Ectodermal cell (in vitro differentiated cells): ENCODE data around the gene MT1A.
A peak's percentile ranks its signal among the peaks of the same experiment; 100 is the strongest.
"Not testable (repeated sequence)": the region's sequence is repeated elsewhere in the genome, so short reads cannot be mapped to it uniquely, and the experiment has no call there.

Experiments
- H3K27ac ChIP-seq: 2 replicates; pipeline ENCODE4 v1.7.0; 2013; ENCODE audit warnings: mild to moderate bottlenecking, low read depth, low read length; ENCODE audit not compliant: insufficient read depth, poor library complexity, severe bottlenecking
- H3K27me3 ChIP-seq: 2 replicates; pipeline ENCODE4 v1.7.0; 2013; ENCODE audit warnings: mild to moderate bottlenecking, low read length; ENCODE audit not compliant: insufficient read depth, control insufficient read depth, poor library complexity, severe bottlenecking
- H3K36me3 ChIP-seq: one replicate; pipeline ENCODE4 v1.7.0; 2013; ENCODE audit warnings: low read length; ENCODE audit not compliant: control insufficient read depth, insufficient read depth
- H3K4me1 ChIP-seq: one replicate; pipeline ENCODE4 v1.7.0; 2013; ENCODE audit warnings: low read length; ENCODE audit not compliant: control insufficient read depth, insufficient read depth
- H3K4me3 ChIP-seq: 2 replicates; pipeline ENCODE4 v1.7.0; 2013; ENCODE audit warnings: low read depth, low read length, control low read depth; ENCODE audit not compliant: insufficient read depth
- H3K9me3 ChIP-seq: 2 replicates; pipeline ENCODE4 v1.7.0; 2013; ENCODE audit warnings: mild to moderate bottlenecking, low read length, moderate library complexity; ENCODE audit not compliant: control insufficient read depth
- WGBS, 2 experiments: methylation state at CpG; one replicate each; pipeline ENCODE4 v1.1.7; 2013; ENCODE audit warnings: missing lambda C conversion rate in 2 of 2; 5-methylcytosine and 5-hydroxymethylcytosine counted together

MT1A gene

GRCh38 chr16:56653218-56653617 is 14.8 kb downstream of the MT1A start:
- H3K9me3 ChIP-seq: no peaks in the 10 kb centered on the region
- H3K36me3 ChIP-seq: no peaks in the 10 kb centered on the region
- H3K4me3 ChIP-seq: no peak overlapping the region
- H3K4me1 ChIP-seq: peaks cover 1% of the 10 kb centered on the region
- no peak overlapping the region for H3K27ac ChIP-seq
- peaks cover 60% of the 10 kb centered on the region for H3K27me3 ChIP-seq
- WGBS, 2 experiments: 93 to 96% methylated on average over 7 of the region's 7 CpGs

- H3K36me3 ChIP-seq: no peaks in the 10 kb centered on the region
- peaks cover 9% of the 10 kb centered on the region for H3K4me1 ChIP-seq
- H3K27me3 ChIP-seq: peaks cover 77% of the 10 kb centered on the region
- no peaks in the 10 kb centered on the region for H3K9me3 ChIP-seq
- WGBS, 2 experiments: 2% methylated on average over 46 of the region's 46 CpGs
- peak within 1 kb of the TSS; percentile 33 for H3K4me3 ChIP-seq
- H3K27ac ChIP-seq: no peak within 1 kb of the TSS
Observed at GRCh38 chr16:56657555-56658326, 19.3 kb downstream of the MT1A start, which contains the start of gene MT1F. Gene MT1F (plus strand): TSS chr16:56657959. CDS start chr16:56658059, 100 bp downstream.

GRCh38 chr16:56658327-56658875 is 19.9 kb downstream of the MT1A start:
- Histone ChIP-seq H3K4me3 (peak overlapping the region; percentile 33), H3K4me1 (peaks cover 13% of the 10 kb centered on the region), H3K27ac (no peak overlapping the region), H3K36me3 (no peaks in the 10 kb centered on the region), H3K9me3 (no peaks in the 10 kb centered on the region), H3K27me3 (peaks cover 79% of the 10 kb centered on the region)
- WGBS, 2 experiments: 29 to 35% methylated on average over 10 of the region's 10 CpGs

DNA sequence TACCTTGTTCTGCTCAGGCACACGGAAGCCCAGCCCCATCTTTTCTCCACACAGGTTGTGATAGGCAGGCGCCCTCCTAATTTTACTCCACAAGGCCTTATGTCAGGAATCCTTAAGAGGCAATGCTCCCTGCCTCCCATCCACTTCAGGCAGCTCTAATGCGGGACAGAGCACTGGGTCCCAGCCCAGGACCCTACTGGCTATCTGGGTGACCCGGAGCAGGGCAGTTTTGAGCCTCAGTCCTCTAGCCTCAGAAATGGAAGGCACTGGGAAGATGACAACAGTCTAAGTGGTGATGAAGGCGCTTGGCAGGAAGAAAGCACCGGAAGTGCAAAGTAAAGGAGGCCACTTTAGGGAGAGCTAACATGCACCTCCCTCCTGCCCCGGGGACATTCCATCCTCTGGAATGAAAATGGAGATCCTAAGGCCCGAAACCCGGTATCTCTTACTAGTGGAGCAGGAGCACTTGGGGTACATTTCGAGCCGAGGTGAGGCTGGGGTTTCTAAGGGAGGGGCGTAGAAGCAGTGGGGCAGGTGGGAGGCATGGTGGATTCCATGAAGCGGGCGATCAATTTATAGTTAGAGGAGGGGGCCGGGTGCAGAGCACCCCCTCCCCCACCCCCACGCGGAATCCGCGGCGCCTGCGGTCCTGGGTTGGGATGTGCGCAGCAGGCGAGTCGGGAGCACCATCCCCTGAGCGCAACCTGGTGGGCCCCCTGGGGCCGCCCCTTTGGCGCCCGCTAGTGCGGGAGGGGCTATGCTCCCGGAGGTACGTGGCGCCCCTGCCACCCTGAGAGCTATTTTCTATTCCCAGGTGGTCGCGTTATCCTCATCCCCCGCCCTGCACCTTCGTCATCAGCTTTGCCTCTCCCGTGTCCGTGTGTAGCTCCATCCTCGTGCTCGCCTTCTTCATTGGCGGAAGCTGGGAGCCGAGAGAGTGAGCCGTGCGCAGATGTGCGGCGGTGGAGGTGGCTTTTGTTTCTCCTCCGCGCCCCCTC is 24.2 kb downstream of the MT1A start:
- Histone ChIP-seq H3K4me3 (peak overlapping the region; percentile 19), H3K36me3 (no peaks in the 10 kb centered on the region)

DNA sequence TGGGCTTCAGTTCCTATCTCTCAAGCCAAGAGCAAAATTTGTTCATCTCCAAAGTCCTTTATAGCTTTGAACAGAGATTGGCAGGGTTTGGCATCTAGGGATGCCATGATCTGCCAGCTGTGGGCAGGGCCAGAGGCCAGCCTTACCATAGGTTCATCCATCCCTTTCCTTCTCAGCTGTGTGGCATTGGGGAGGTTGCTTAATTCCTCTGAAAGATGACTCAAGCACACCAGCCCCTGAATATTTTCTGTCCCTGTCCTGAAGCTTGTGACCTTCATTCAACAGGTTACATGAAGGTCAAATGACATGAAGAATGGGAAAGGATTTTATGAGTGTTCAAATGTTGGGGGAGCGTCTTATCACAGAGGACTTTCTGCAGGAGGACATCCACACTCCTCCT is 26.0 kb downstream of the MT1A start:
- H3K4me1 ChIP-seq: peaks cover 6% of the 10 kb centered on the region
- no peaks in the 10 kb centered on the region for H3K9me3 ChIP-seq
- no peaks in the 10 kb centered on the region for H3K36me3 ChIP-seq
- peaks cover 100% of the 10 kb centered on the region for H3K27me3 ChIP-seq
- H3K4me3 ChIP-seq: no peak overlapping the region
- no peak overlapping the region for H3K27ac ChIP-seq
- 100% methylated on average over 1 of the region's 1 CpG; no CpG with 5 or more reads in 1 of the 2 experiments for WGBS, 2 experiments

More for the DNA sequence above, 24.2 kb downstream of the MT1A start:
- 13% methylated on average over 48 of the region's 48 CpGs for WGBS, 2 experiments
- peaks cover 100% of the 10 kb centered on the region for H3K27me3 ChIP-seq
- peaks cover 13% of the 10 kb centered on the region for H3K4me1 ChIP-seq
- H3K27ac ChIP-seq: no peak overlapping the region
- H3K9me3 ChIP-seq: no peaks in the 10 kb centered on the region

- not testable (repeated sequence) for H3K27ac ChIP-seq, H3K4me3 ChIP-seq, H3K9me3 ChIP-seq, H3K4me1 ChIP-seq, H3K36me3 ChIP-seq
- WGBS, 2 experiments: 74 to 77% methylated on average over 8 of the region's 8 CpGs
- peaks cover 100% of the 10 kb centered on the region for H3K27me3 ChIP-seq
Observed at GRCh38 chr16:56665286-56666261, 27.1 kb downstream of the MT1A start.

DNA sequence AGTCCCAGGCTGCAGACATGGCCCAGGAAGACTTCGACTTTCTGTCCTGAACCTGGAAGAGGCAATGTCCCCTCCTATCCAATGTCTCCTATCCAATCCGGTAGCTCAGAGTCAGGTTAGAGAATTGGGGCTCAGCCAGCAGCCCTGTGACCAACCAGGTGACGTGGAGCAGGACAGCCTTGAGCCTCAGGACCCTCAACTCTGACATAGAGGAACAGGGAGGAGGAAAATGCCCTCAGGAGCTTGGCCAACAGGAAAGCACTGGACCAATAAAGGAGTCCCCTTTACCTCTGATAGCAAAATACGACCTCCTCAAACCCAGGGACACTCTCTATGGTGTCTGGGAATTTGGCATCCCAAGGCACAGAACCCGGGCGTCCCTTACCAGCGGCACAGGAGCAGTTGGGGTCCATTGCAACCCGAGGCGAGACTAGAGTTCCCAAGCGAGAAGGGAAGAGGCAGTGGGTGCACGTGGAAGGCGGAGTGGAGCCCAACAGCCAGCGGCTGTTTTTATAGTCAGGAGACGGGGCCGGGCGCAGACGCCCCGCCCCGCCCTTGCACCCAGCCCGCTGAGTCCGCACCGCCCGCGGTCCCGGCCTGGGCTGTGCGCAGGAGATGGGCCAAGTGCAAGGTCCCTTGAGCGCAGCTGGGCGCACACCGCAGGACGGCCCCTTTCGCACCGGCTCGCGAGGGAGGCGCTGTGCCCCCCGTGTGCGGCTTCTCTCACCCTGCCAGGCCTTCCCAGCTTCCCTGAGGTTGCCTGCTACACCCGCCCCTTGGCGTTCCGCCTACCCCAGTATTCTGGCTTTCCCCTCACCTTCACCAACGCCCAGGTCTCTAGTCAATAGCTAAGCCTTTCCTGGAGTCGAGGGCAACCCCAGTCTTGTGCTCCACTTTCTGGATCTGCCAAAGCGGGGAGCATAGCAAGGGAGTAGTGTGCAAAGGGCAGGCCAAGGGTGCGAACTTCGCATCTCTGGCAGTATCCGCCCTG is 29.4 kb downstream of the MT1A start, which contains the start of gene MT1G:
Gene MT1G (minus strand): TSS at position 485 of the 991 bp plus-strand sequence. CDS start 72 bp downstream, at position 413.
- no peaks in the 10 kb centered on the region for H3K9me3 ChIP-seq
- H3K27me3 ChIP-seq: peaks cover 100% of the 10 kb centered on the region
- no peak within 1 kb of the TSS for H3K27ac ChIP-seq
- no peak within 1 kb of the TSS for H3K4me3 ChIP-seq
- WGBS, 2 experiments: 16 to 17% methylated on average over 46 of the region's 46 CpGs
- peaks cover 3% of the 10 kb centered on the region for H3K4me1 ChIP-seq
- H3K36me3 ChIP-seq: no peaks in the 10 kb centered on the region

DNA sequence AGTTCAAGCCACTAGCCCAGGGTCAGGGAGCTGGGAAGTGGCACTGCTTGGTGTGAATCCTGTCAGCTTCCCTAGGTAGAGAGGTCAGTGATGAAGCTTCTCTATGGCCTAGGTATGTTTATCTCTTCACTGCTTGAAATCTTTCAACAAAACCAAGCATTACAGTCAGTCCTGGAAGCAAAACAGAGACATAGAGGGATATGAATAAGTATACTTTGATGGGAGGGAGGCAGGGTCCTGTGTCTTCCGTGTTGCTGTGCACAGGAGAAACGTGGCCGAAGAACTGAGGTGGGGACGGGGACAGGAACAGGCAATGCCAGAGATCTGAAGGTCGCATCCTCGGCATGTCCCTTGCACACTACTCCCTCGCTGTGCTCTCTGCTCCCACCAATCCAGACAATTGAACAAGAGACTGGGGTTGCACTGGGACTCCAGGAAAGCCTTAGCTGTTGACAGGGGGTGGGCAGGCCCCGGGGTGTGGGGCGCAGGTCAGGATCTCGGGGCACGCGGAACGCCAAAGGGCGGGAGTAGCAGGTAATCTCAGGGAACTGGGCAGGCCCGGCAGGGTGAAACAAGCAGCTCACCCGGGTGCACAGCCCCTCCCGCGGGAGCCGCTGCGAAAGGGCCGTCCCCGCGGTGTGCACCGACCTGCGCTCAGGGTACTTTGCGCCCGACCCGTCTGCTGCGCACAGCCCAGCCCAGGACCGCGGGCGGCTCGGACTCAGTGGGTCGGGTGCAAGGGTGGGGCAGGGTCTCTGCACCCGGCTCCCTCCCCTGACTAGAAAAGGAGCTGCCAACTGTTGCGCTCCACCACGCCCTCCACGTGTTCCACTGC is 30.8 kb downstream of the MT1A start, which contains the start of gene MT1H:
Gene MT1H (plus strand): TSS at position 810 of the 835 bp plus-strand sequence. CDS start 71 bp downstream, outside the sequence.
- H3K4me3 ChIP-seq: no peak within 1 kb of the TSS
- H3K4me1 ChIP-seq: no peaks in the 10 kb centered on the region
- H3K9me3 ChIP-seq: no peaks in the 10 kb centered on the region
- peaks cover 100% of the 10 kb centered on the region for H3K27me3 ChIP-seq
- WGBS, 2 experiments: 24 to 25% methylated on average over 38 of the region's 38 CpGs
- H3K36me3 ChIP-seq: no peaks in the 10 kb centered on the region
- no peak within 1 kb of the TSS for H3K27ac ChIP-seq
